WTC11 (cell line): ENCODE results near the gene AGBL1. TPM values are rescaled to one million over a fixed set of nuclear protein-coding genes. Genes with fewer than 3 reads are reported as not detected.

ENCODE experiments used
- ATAC-seq: fragments of 200-7000 bp; cut with Tn5 transposase; 2 replicates; pipeline ENCODE4 v1.10.0; 2021; ENCODE audit warnings: mild to moderate bottlenecking, moderate library complexity
- CTCF ChIA-PET: fragments of 300-600 bp; sonication (Branson Sonifier 250); formaldehyde crosslinking; loops from one replicate; lab custom pipeline; 2021; ENCODE audit warnings: antibody characterized with exemption; lab: Charles Lee
- POLR2A ChIA-PET: fragments of 350-600 bp; sonication (Branson Sonifier 250); formaldehyde crosslinking; loops from one replicate; lab custom pipeline; 2021; ENCODE audit warnings: antibody characterized with exemption; lab: Charles Lee
- DNase-seq: peaks from one replicate; pipeline ENCODE4 v3.0.0; 2021; ENCODE audit warnings: low spot score
- H3K27ac Mint-ChIP-seq: 2 replicates; pipeline ENCODE4 v1.8.0; 2021; ENCODE audit warnings: mixed read lengths
- H3K27me3 Mint-ChIP-seq: 2 replicates; pipeline ENCODE4 v1.8.0; 2021; ENCODE audit warnings: low read depth, mild to moderate bottlenecking, moderate library complexity, mixed read lengths
- H3K36me3 Mint-ChIP-seq: 2 replicates; pipeline ENCODE4 v1.8.0; 2021; ENCODE audit warnings: mixed read lengths
- H3K4me1 Mint-ChIP-seq: 2 replicates; pipeline ENCODE4 v1.8.0; 2022; ENCODE audit warnings: mixed read lengths
- H3K4me3 Mint-ChIP-seq: 2 replicates; pipeline ENCODE4 v1.8.0; 2021; ENCODE audit warnings: mild to moderate bottlenecking, moderate library complexity, mixed read lengths
- H3K9me3 Mint-ChIP-seq: 2 replicates; pipeline ENCODE4 v1.8.0; 2021; ENCODE audit warnings: mixed read lengths
- AR ChIP-seq: fragments of 250-450 bp; sonication (Bioruptor Pico); IDR thresholded peaks from 2 replicates; pipeline ENCODE4 v1.9.0; 2021; ENCODE audit warnings: mild to moderate bottlenecking
- ARID4B ChIP-seq: sonication (generic); formaldehyde crosslinking; IDR thresholded peaks from 2 replicates; pipeline ENCODE4 v1.8.0; 2023; ENCODE audit warnings: missing genetic modification reagents, mild to moderate bottlenecking, borderline replicate concordance
- E2F1 ChIP-seq: sonication (generic); formaldehyde crosslinking; IDR thresholded peaks from 2 replicates; pipeline ENCODE4 v1.8.0; 2022; ENCODE audit warnings: mild to moderate bottlenecking, missing genetic modification reagents
- E2F5 ChIP-seq: sonication (generic); formaldehyde crosslinking; IDR thresholded peaks from 2 replicates; pipeline ENCODE4 v1.8.1; 2022; ENCODE audit warnings: mild to moderate bottlenecking, moderate library complexity, missing genetic modification reagents
- JUN ChIP-seq: sonication (generic); formaldehyde crosslinking; IDR thresholded peaks from 2 replicates; pipeline ENCODE4 v1.8.0; 2023; ENCODE audit warnings: mild to moderate bottlenecking, missing genetic modification reagents
- MLX ChIP-seq: sonication (generic); formaldehyde crosslinking; IDR thresholded peaks from 2 replicates; pipeline ENCODE4 v1.8.1; 2023; ENCODE audit warnings: mild to moderate bottlenecking, missing genetic modification reagents, moderate library complexity
- MXD4 ChIP-seq: fragments of 250-450 bp; sonication (Bioruptor Pico); IDR thresholded peaks from 2 replicates; pipeline ENCODE4 v1.8.0; 2021; ENCODE audit warnings: mild to moderate bottlenecking, moderate library complexity, borderline replicate concordance
- MYBL2 ChIP-seq: sonication (generic); formaldehyde crosslinking; IDR thresholded peaks from 2 replicates; pipeline ENCODE4 v1.8.1; 2023; ENCODE audit warnings: mild to moderate bottlenecking, moderate library complexity, missing genetic modification reagents
- RORB ChIP-seq: fragments of 250-450 bp; sonication (Bioruptor Pico); IDR thresholded peaks from 2 replicates; pipeline ENCODE4 v1.9.0; 2021; ENCODE audit warnings: mild to moderate bottlenecking
- SMAD3 ChIP-seq: sonication (generic); formaldehyde crosslinking; IDR thresholded peaks from 2 replicates; pipeline ENCODE4 v1.8.0; 2022; ENCODE audit warnings: missing genetic modification reagents, mild to moderate bottlenecking, borderline replicate concordance
- STAT6 ChIP-seq: sonication (generic); formaldehyde crosslinking; conservative IDR thresholded peaks from 2 replicates; pipeline ENCODE4 v1.8.1; 2023; ENCODE audit warnings: mild to moderate bottlenecking, low read depth, missing genetic modification reagents, moderate library complexity
- TCF7 ChIP-seq: sonication (generic); formaldehyde crosslinking; IDR thresholded peaks from 2 replicates; pipeline ENCODE4 v1.8.0; 2022; ENCODE audit warnings: mild to moderate bottlenecking, low read depth, missing genetic modification reagents, moderate library complexity
- ZBTB43 ChIP-seq: sonication (generic); formaldehyde crosslinking; IDR thresholded peaks from 2 replicates; pipeline ENCODE4 v1.8.1; 2023; ENCODE audit warnings: mild to moderate bottlenecking, missing genetic modification reagents
- ZMAT4 ChIP-seq: fragments of 250-450 bp; sonication (Bioruptor Pico); IDR thresholded peaks from 2 replicates; pipeline ENCODE4 v1.9.0; 2021; ENCODE audit warnings: mild to moderate bottlenecking
- ZNF416 ChIP-seq: fragments of 250-450 bp; sonication (Bioruptor Pico); IDR thresholded peaks from 2 replicates; pipeline ENCODE4 v1.9.0; 2021; ENCODE audit warnings: mild to moderate bottlenecking, inconsistent platforms
- ZNF425 ChIP-seq: fragments of 250-450 bp; sonication (Bioruptor Pico); conservative IDR thresholded peaks from 2 replicates; pipeline ENCODE4 v1.9.0; 2021; ENCODE audit warnings: mild to moderate bottlenecking
- ZNF512 ChIP-seq: sonication (generic); formaldehyde crosslinking; IDR thresholded peaks from 2 replicates; pipeline ENCODE4 v1.8.1; 2022; ENCODE audit warnings: missing genetic modification reagents, borderline replicate concordance
- total RNA-seq: library from RNA; stranded (reverse); gene quantifications from 3 replicates; pipeline ENCODE4 v1.2.3, GENCODE V29; 2021

The AGBL1 gene
- total RNA-seq, 1 experiment from 2014 or later: not detected

- Mint-ChIP-seq H3K9me3 (peaks cover 18% of the 10 kb centered on the region), H3K36me3 (no peaks in the 10 kb centered on the region), H3K4me1 (peaks cover 8% of the 10 kb centered on the region), H3K4me3 (no peak overlapping the region), H3K27me3 (no peaks in the 10 kb centered on the region), H3K27ac (no peak overlapping the region)
- DNase-seq (no peak), ATAC-seq (no peak)
- ChIA-PET POLR2A (no interaction called here), CTCF (no interaction called here)
- TF ChIP-seq MLX (CRISPR knock-in tag) (no peak), ARID4B (CRISPR knock-in tag) (no peak), JUN (no peak), AR (CRISPR knock-in tag) (no peak), ZNF416 (CRISPR knock-in tag) (no peak), TCF7 (CRISPR knock-in tag) (no peak), RORB (no peak), ZNF425 (CRISPR knock-in tag) (no peak), ZNF512 (no peak), ZBTB43 (CRISPR knock-in tag) (no peak), MXD4 (CRISPR knock-in tag) (no peak), E2F1 (no peak), ZMAT4 (CRISPR knock-in tag) (no peak), MYBL2 (CRISPR knock-in tag) (no peak), STAT6 (CRISPR knock-in tag) (no peak), SMAD3 (CRISPR knock-in tag) (no peak), E2F5 (CRISPR knock-in tag) (no peak)
These were observed 750.6 kb downstream of the AGBL1 start for GRCh38 chr15:86830304-86830703.
